Gastroesophageal sphincter (tissue), 4 donors: ENCODE results near the gene GFAP. TPM values are rescaled to one million over a fixed set of nuclear protein-coding genes. Genes with fewer than 3 reads are reported as not detected.

Experiments
- ATAC-seq: fragments of 150-250 bp; one replicate; pipeline ENCODE4 v1.9.1; 2016; ENCODE audit warnings: mild to moderate bottlenecking, moderate library complexity
- H3K27ac ChIP-seq, 4 donors: fragments of 200-600 bp; sonication (generic) in 3 of 4; 1 replicate in 3 of 4; 2 replicates in 1 of 4; pipeline ENCODE4 v1.5.1; 2016 to 2019
- H3K27me3 ChIP-seq: fragments of 200-600 bp; sonication (generic); one replicate; pipeline ENCODE4 v1.5.1; 2019
- H3K36me3 ChIP-seq, 2 donors: fragments of 200-600 bp; sonication (generic); one replicate each; pipeline ENCODE4 v1.5.1; 2019; ENCODE audit warnings: control low read depth in 1 of 2
- H3K4me1 ChIP-seq, 3 donors: fragments of 200-600 bp; sonication (generic); 1 replicate in 2 of 3; 2 replicates in 1 of 3; pipeline ENCODE4 v1.5.1; 2016 to 2019; ENCODE audit warnings: control low read depth in 2 of 3
- H3K4me3 ChIP-seq, 2 donors: fragments of 200-600 bp; sonication (generic); one replicate each; pipeline ENCODE4 v1.5.1; 2019; ENCODE audit warnings: mild to moderate bottlenecking in 1 of 2, moderate library complexity in 1 of 2
- H3K9me3 ChIP-seq, 3 donors: fragments of 200-600 bp; sonication (generic); one replicate each; pipeline ENCODE4 v1.5.1; 2017 to 2019; ENCODE audit warnings: control low read depth in 2 of 3
- CTCF ChIP-seq, 4 experiments: fragments of 200-600 bp in 2 of 4; fragments of 450-650 bp in 2 of 4; sonication (generic) in 1 of 4; IDR thresholded peaks; one replicate each; pipeline ENCODE4 v1.5.1; 2017 to 2019; ENCODE audit warnings: antibody characterized with exemption in 4 of 4, mild to moderate bottlenecking in 2 of 4, moderate library complexity in 2 of 4
- EP300 ChIP-seq: sonication (generic); formaldehyde crosslinking; IDR thresholded peaks from one replicate; pipeline ENCODE4 v1.6.1; 2017; ENCODE audit warnings: antibody characterized with exemption, mild to moderate bottlenecking
- POLR2A ChIP-seq, 2 donors: fragments of 450-650 bp; IDR thresholded peaks; one replicate each; pipeline ENCODE4 v1.6.1; 2017; ENCODE audit warnings: antibody characterized with exemption in 2 of 2, mild to moderate bottlenecking in 2 of 2, moderate library complexity in 1 of 2
- POLR2AphosphoS5 ChIP-seq: sonication (generic); formaldehyde crosslinking; IDR thresholded peaks from one replicate; pipeline ENCODE4 v1.6.1; 2017; ENCODE audit warnings: antibody characterized with exemption
- WGBS, 2 donors: methylation state at CpG; one replicate each; pipeline ENCODE4 v1.1.5; 2018; ENCODE audit warnings: low coverage in 1 of 2; 5-methylcytosine and 5-hydroxymethylcytosine counted together
- total RNA-seq, 4 donors: library from RNA; depleted of rRNA; stranded (reverse); fragments of >200 nt; gene quantifications; one replicate each; pipeline ENCODE4 v1.1.0, GENCODE V29; 2016

GFAP gene
- total RNA-seq, 4 donors from 2014 or later: 0.77 to 3.8 (median 1.1) TPM; not detected in 1

- H3K4me1 ChIP-seq: no peaks in the 10 kb centered on the region
- H3K4me3 ChIP-seq: no peak overlapping the region
- H3K9me3 ChIP-seq: no peaks in the 10 kb centered on the region
- H3K27ac ChIP-seq: peak overlapping the region in 2 of 4 donors; percentile 48 to 68
- H3K27me3 ChIP-seq: no peaks in the 10 kb centered on the region
- 66 to 84% methylated on average over 5 to 6 of the region's 6 CpGs for WGBS, 2 donors
- H3K36me3 ChIP-seq: peaks cover 0 to 97% of the 10 kb centered on the region in 2 donors
- no peak for TF ChIP-seq POLR2AphosphoS5
- TF ChIP-seq CTCF (IDR thresholded peaks at IDR 0.05): no peak
- no peak for TF ChIP-seq EP300
- no peak for TF ChIP-seq POLR2A (IDR thresholded peaks at IDR 0.05)
- ATAC-seq: no peak
Observed at GRCh38 chr17:44865931-44866330, 49.4 kb downstream of the GFAP start.

- Histone ChIP-seq H3K36me3 (peaks cover 0 to 97% of the 10 kb centered on the region in 2 donors), H3K9me3 (no peaks in the 10 kb centered on the region), H3K4me1 (no peaks in the 10 kb centered on the region), H3K27ac (peak overlapping the region in 2 of 4 donors; percentile 48 to 68), H3K4me3 (no peak overlapping the region), H3K27me3 (no peaks in the 10 kb centered on the region)
- TF ChIP-seq CTCF (IDR thresholded peaks at IDR 0.05): peak in 3 of 4 experiments; percentile 87 to 91 (median 87)
- no peak for TF ChIP-seq EP300
- peak; percentile 17 for TF ChIP-seq POLR2AphosphoS5
- TF ChIP-seq POLR2A (IDR thresholded peaks at IDR 0.05): no peak
- ATAC-seq: peak; percentile 56
- 10 to 30% methylated on average over 1 of the region's 1 CpG for WGBS, 2 donors
Observed at GRCh38 chr17:44865231-44865660, 50.1 kb downstream of the GFAP start.

DNA sequence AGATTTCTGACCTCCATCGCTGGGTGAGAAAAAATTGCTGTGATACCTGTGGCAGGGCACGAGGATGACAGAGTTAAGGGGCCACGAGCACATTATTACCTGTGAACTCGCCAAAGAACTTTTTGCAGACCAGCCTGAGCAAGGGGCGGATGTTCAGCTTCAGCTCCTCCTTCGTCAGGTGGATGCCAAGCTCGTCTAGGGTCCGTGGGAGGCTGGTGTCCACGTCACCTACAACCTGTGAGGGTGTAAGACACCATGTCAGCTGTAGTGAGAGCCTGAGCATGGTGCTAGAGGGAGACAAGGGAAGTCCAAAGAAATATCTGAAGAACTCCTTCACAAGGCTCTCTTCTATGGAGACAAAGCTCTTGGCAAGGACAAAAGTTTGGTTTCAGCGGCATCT is 50.5 kb downstream of the GFAP start:
- WGBS, 2 donors: 40 to 75% methylated on average over 4 to 6 of the region's 10 CpGs
- H3K4me3 ChIP-seq: no peak overlapping the region
- no peaks in the 10 kb centered on the region for H3K4me1 ChIP-seq
- peak overlapping the region in 1 of 4 donors; percentile 68 for H3K27ac ChIP-seq
- H3K27me3 ChIP-seq: no peaks in the 10 kb centered on the region
- TF ChIP-seq POLR2AphosphoS5 (no peak), CTCF (IDR thresholded peaks at IDR 0.05) (no peak), POLR2A (IDR thresholded peaks at IDR 0.05) (no peak), EP300 (no peak)
- H3K9me3 ChIP-seq: no peaks in the 10 kb centered on the region
- peaks cover 0 to 97% of the 10 kb centered on the region in 2 donors for H3K36me3 ChIP-seq
- peak; percentile 15 for ATAC-seq

DNA sequence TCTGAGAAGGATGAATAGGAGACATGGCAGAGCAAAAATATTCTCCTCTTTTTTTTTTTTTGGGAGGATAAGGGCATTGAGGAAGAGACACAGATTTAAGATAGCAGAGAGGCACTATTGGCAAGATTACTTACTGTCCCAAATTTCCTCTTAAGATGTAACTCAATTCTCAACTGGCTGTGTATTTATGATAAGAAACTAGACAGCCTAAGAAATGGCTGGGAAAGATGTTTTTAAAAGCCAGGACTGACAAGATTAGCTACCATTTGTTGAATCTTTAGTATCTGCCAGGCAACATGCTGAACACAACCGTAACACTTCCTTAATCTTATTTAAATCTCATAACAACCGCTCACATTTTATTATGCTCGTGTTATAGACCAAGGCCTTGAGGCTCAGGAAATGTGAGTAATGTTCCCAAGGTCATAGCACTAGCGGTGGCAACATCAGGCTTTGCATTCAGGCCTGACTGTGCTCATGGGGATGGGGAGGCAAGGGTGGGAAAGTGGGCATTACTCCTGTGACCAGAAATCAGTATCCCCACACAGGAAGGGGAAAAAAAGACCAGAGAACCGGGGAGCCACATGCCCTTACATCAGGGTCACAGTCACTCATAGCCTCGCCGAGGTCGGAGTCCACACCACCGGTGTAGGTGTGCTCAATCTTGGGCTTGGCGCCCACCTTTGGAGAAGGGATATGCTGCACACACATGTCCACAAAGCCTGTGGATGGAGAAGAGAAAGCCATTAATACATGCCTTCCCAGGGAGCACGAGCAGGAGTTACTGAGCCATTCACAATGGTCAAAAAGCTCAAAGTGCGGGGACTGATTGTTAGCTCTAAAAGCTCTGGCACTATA is 52.0 kb downstream of the GFAP start:
- Histone ChIP-seq H3K4me1 (no peaks in the 10 kb centered on the region), H3K27me3 (no peaks in the 10 kb centered on the region), H3K36me3 (peaks cover 0 to 97% of the 10 kb centered on the region in 2 donors), H3K4me3 (no peak overlapping the region), H3K9me3 (no peaks in the 10 kb centered on the region), H3K27ac (no peak overlapping the region)
- no peak for TF ChIP-seq POLR2A (IDR thresholded peaks at IDR 0.05)
- TF ChIP-seq EP300: no peak
- no peak for TF ChIP-seq CTCF (IDR thresholded peaks at IDR 0.05)
- TF ChIP-seq POLR2AphosphoS5: no peak
- WGBS, 2 donors: 86 to 87% methylated on average over 5 to 12 of the region's 12 CpGs
- ATAC-seq: no peak
